HUES6 (cell line): ENCODE results near the gene HRC.

ENCODE experiments used
- H3K27ac ChIP-seq: 2 replicates; pipeline ENCODE4 v1.7.0; 2013; ENCODE audit warnings: low read depth, mild to moderate bottlenecking, low read length, inconsistent platforms
- H3K27me3 ChIP-seq: 2 replicates; pipeline ENCODE4 v1.6.1; 2013; ENCODE audit warnings: low read length; ENCODE audit not compliant: control insufficient read depth, insufficient read depth
- H3K36me3 ChIP-seq: 2 replicates; pipeline ENCODE4 v1.6.1; 2013; ENCODE audit warnings: low read length; ENCODE audit not compliant: control insufficient read depth, insufficient read depth
- H3K4me1 ChIP-seq: 2 replicates; pipeline ENCODE4 v1.6.1; 2013; ENCODE audit warnings: low read length; ENCODE audit not compliant: control insufficient read depth, insufficient read depth
- H3K4me3 ChIP-seq: 2 replicates; pipeline ENCODE4 v1.5.1; 2013; ENCODE audit warnings: low read depth, low read length
- H3K9ac ChIP-seq: one replicate; pipeline ENCODE4 v1.6.1; 2013; ENCODE audit warnings: mild to moderate bottlenecking, low read length
- H3K9me3 ChIP-seq: 2 replicates; pipeline ENCODE4 v1.6.1; 2013; ENCODE audit warnings: low read depth, low read length; ENCODE audit not compliant: control insufficient read depth, insufficient read depth

HRC gene

GRCh38 chr19:49120868-49121267 is 34.3 kb downstream of the HRC start:
- H3K4me1 ChIP-seq = peaks cover 19% of the 10 kb centered on the region; the same call in 1 of the 2 replicates
- no peaks in the 10 kb centered on the region for H3K9me3 ChIP-seq
- H3K27me3 ChIP-seq = peaks cover 26% of the 10 kb centered on the region
- H3K9ac ChIP-seq = no peak overlapping the region
- H3K27ac ChIP-seq = no peak overlapping the region
- H3K4me3 ChIP-seq = no peak overlapping the region
- H3K36me3 ChIP-seq = no peaks in the 10 kb centered on the region

- no peak overlapping the region for H3K9ac ChIP-seq
- H3K27me3 ChIP-seq = peaks cover 29% of the 10 kb centered on the region
- H3K27ac ChIP-seq = no peak overlapping the region
- H3K4me3 ChIP-seq = peak overlapping the region; percentile 64
- H3K36me3 ChIP-seq = no peaks in the 10 kb centered on the region
- no peaks in the 10 kb centered on the region for H3K9me3 ChIP-seq
- H3K4me1 ChIP-seq = peaks cover 17% of the 10 kb centered on the region; the same call in 1 of the 2 replicates
Measured at GRCh38 chr19:49120325-49120683, 34.9 kb downstream of the HRC start.

GRCh38 chr19:49119411-49120324 is 35.5 kb downstream of the HRC start, which contains the start of gene PPFIA3:
TSS of gene PPFIA3 (plus strand) at chr19:49119544. CDS start at chr19:49127874, 8,330 bp downstream.
- Histone ChIP-seq H3K36me3 (no peaks in the 10 kb centered on the region), H3K27ac (peak within 1 kb of the TSS; percentile 93), H3K9me3 (no peaks in the 10 kb centered on the region), H3K27me3 (peaks cover 32% of the 10 kb centered on the region), H3K4me3 (peak within 1 kb of the TSS; percentile 78), H3K4me1 (peaks cover 20% of the 10 kb centered on the region; the same call in 1 of the 2 replicates), H3K9ac (peak within 1 kb of the TSS; percentile 85)

- H3K9me3 ChIP-seq = no peaks in the 10 kb centered on the region
- peaks cover 32% of the 10 kb centered on the region for H3K27me3 ChIP-seq
- H3K27ac ChIP-seq = peak within 1 kb of the TSS; percentile 93
- H3K36me3 ChIP-seq = no peaks in the 10 kb centered on the region
- H3K9ac ChIP-seq = peak within 1 kb of the TSS; percentile 85
- peaks cover 23% of the 10 kb centered on the region; the same call in 1 of the 2 replicates for H3K4me1 ChIP-seq
- H3K4me3 ChIP-seq = peak within 1 kb of the TSS; percentile 78
Measured at GRCh38 chr19:49118565-49119410, 36.4 kb downstream of the HRC start, which contains the start of gene C19orf73. TSS of gene C19orf73 (minus strand) at chr19:49119143. CDS start at chr19:49119022, 121 bp downstream.

- Histone ChIP-seq H3K36me3 (no peaks in the 10 kb centered on the region), H3K9ac (peak overlapping the region; percentile 85), H3K9me3 (no peaks in the 10 kb centered on the region), H3K4me1 (peaks cover 24% of the 10 kb centered on the region; the same call in 1 of the 2 replicates), H3K27ac (peak overlapping the region; percentile 93; the same call in 1 of the 2 replicates), H3K4me3 (peak overlapping the region; percentile 78), H3K27me3 (peaks cover 32% of the 10 kb centered on the region)
Measured at GRCh38 chr19:49117677-49118564, 37.3 kb downstream of the HRC start.

GRCh38 chr19:49116544-49116943 is 38.7 kb downstream of the HRC start:
- no peak overlapping the region for H3K9ac ChIP-seq
- H3K27ac ChIP-seq = no peak overlapping the region
- H3K4me1 ChIP-seq = peaks cover 24% of the 10 kb centered on the region; the same call in 1 of the 2 replicates
- no peak overlapping the region for H3K4me3 ChIP-seq
- H3K9me3 ChIP-seq = no peaks in the 10 kb centered on the region
- peaks cover 26% of the 10 kb centered on the region for H3K27me3 ChIP-seq
- H3K36me3 ChIP-seq = no peaks in the 10 kb centered on the region

GRCh38 chr19:49114630-49115363 is 40.4 kb downstream of the HRC start:
- Histone ChIP-seq H3K4me3 (peak overlapping the region; percentile 71), H3K36me3 (0 out of 2 replicates have a peak, but pooled peaks cover 2% of the 10 kb centered on the region), H3K27me3 (peaks cover 11% of the 10 kb centered on the region), H3K9ac (peak overlapping the region; percentile 79), H3K9me3 (no peaks in the 10 kb centered on the region), H3K27ac (no peak overlapping the region), H3K4me1 (peaks cover 19% of the 10 kb centered on the region; the same call in 1 of the 2 replicates)

GRCh38 chr19:49113762-49114629 is 41.2 kb downstream of the HRC start, which contains the start of gene LIN7B:
TSS of gene LIN7B (plus strand) at chr19:49114370. CDS start at chr19:49114405, 35 bp downstream.
- no peaks in the 10 kb centered on the region for H3K9me3 ChIP-seq
- H3K27ac ChIP-seq = no peak within 1 kb of the TSS
- H3K9ac ChIP-seq = peak within 1 kb of the TSS; percentile 79
- H3K4me1 ChIP-seq = peaks cover 19% of the 10 kb centered on the region; the same call in 1 of the 2 replicates
- peaks cover 6% of the 10 kb centered on the region for H3K27me3 ChIP-seq
- peak within 1 kb of the TSS; percentile 71 for H3K4me3 ChIP-seq
- peaks cover 10% of the 10 kb centered on the region for H3K36me3 ChIP-seq
